NCI-H1694 (cell line): Measurements from ENCODE around the gene FAM228A.

Experiments
- DNase-seq: peaks from one replicate; lab custom pipeline; 2025; lab: John Stamatoyannopoulos, UW

The FAM228A gene

GRCh38 chr2:24225499-24226242, 50.8 kb downstream of the FAM228A start:
- no peak for DNase-seq

- DNase-seq: peak; percentile 38
Observed at GRCh38 chr2:24228470-24228869, 53.6 kb downstream of the FAM228A start.

- DNase-seq: no peak
Observed at GRCh38 chr2:24231461-24231881, 56.6 kb downstream of the FAM228A start.

- DNase-seq: no peak
Observed at GRCh38 chr2:24233321-24233720, 58.5 kb downstream of the FAM228A start.

- no peak for DNase-seq
Observed at GRCh38 chr2:24237313-24237712, 62.5 kb downstream of the FAM228A start.

- no peak for DNase-seq
Observed at GRCh38 chr2:24238158-24238557, 63.3 kb downstream of the FAM228A start.

- no peak for DNase-seq
Observed at GRCh38 chr2:24239553-24239952, 64.7 kb downstream of the FAM228A start.
